Duodenal mucosa (tissue), 2 donors: Measurements from ENCODE around the gene SCN4B.
"Not testable (repeated sequence)": the region's sequence is repeated elsewhere in the genome, so short reads cannot be mapped to it uniquely, and the experiment has no call there.

Experiments
- H3K27ac ChIP-seq: one replicate; pipeline ENCODE4 v1.7.0; 2013; ENCODE audit warnings: low read depth, low read length
- H3K27me3 ChIP-seq, 2 donors: one replicate each; pipeline ENCODE4 v1.7.0; 2013; ENCODE audit warnings: low read length in 2 of 2, control low read depth in 1 of 2; ENCODE audit not compliant: insufficient read depth in 2 of 2, control insufficient read depth in 1 of 2
- H3K36me3 ChIP-seq, 2 donors: one replicate each; pipeline ENCODE4 v1.7.0; 2013; ENCODE audit warnings: low read length in 2 of 2, control low read depth in 1 of 2; ENCODE audit not compliant: insufficient read depth in 2 of 2, control insufficient read depth in 1 of 2
- H3K4me1 ChIP-seq, 2 donors: one replicate each; pipeline ENCODE4 v1.7.0; 2013; ENCODE audit warnings: low read length in 2 of 2, control low read depth in 1 of 2; ENCODE audit not compliant: insufficient read depth in 2 of 2, control insufficient read depth in 1 of 2
- H3K4me3 ChIP-seq, 2 donors: one replicate each; pipeline ENCODE4 v1.7.0; 2013; ENCODE audit warnings: low read length in 2 of 2, low read depth in 1 of 2
- H3K9ac ChIP-seq, 2 donors: one replicate each; pipeline ENCODE4 v1.7.0; 2013; ENCODE audit warnings: low read length in 2 of 2, low read depth in 1 of 2
- H3K9me3 ChIP-seq, 2 donors: one replicate each; pipeline ENCODE4 v1.7.0; 2013; ENCODE audit warnings: low read length in 2 of 2, control low read depth in 1 of 2; ENCODE audit not compliant: control insufficient read depth in 1 of 2

Gene SCN4B

GRCh38 chr11:118190942-118191506 is 38.4 kb upstream of the SCN4B start:
- H3K27me3 ChIP-seq, H3K9ac ChIP-seq, H3K9me3 ChIP-seq, H3K4me3 ChIP-seq, H3K36me3 ChIP-seq, H3K27ac ChIP-seq: not testable (repeated sequence)
- peaks cover 11 to 15% of the 10 kb centered on the region in 2 donors for H3K4me1 ChIP-seq

DNA sequence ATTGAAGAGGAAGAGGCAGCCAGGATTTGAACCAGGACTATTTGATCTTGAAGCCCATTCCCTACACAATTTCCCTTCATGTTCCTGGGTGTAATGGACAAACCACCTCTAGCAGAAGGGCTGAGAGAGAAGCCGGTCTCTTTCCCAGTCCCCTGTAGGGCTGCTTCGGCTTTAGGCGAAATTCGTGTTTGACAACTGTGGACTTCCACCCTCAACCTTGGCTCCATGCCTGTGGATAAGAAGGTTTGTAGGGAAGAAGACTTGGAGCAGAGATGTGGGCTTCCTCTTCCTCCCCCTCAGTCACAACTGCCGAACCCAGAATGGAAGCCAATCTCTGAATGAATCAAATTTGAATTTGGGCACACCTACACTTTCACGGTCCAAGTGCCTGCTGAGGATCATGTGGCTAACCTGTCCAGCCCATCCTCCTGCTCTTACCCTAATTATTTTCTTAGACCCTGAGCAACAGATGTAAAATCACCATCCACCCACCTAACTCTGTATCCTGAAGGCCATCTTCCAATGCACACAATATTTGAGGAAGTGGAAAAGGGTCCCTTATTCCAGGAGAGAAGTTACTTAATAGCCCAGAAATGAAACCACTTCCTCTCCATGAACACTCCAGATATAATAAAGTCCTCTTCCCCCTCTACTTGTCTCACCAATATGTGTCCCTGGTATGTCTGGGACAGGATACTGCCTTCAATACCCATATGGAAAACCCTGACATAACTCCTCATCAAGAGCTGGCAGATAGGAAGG is 33.9 kb upstream of the SCN4B start:
- no peak overlapping the region for H3K27ac ChIP-seq

GRCh38 chr11:118184784-118185579 is 32.4 kb upstream of the SCN4B start:
- H3K27ac ChIP-seq: no peak overlapping the region
- H3K27me3 ChIP-seq: peaks cover 0 to 3% of the 10 kb centered on the region in 2 donors
- no peaks in the 10 kb centered on the region for H3K36me3 ChIP-seq
- H3K4me3 ChIP-seq: no peak overlapping the region
- H3K4me1 ChIP-seq: peaks cover 0 to 3% of the 10 kb centered on the region in 2 donors
- H3K9ac ChIP-seq: no peak overlapping the region
- H3K9me3 ChIP-seq: no peaks in the 10 kb centered on the region

More for the DNA sequence above, 33.9 kb upstream of the SCN4B start:
- Histone ChIP-seq H3K9me3 (no peaks in the 10 kb centered on the region), H3K9ac (no peak overlapping the region), H3K27me3 (peaks cover 0 to 3% of the 10 kb centered on the region in 2 donors), H3K4me1 (peaks cover 0 to 3% of the 10 kb centered on the region in 2 donors), H3K36me3 (no peaks in the 10 kb centered on the region), H3K4me3 (no peak overlapping the region)

- not testable (repeated sequence) for H3K36me3 ChIP-seq, H3K4me3 ChIP-seq, H3K9me3 ChIP-seq, H3K9ac ChIP-seq, H3K4me1 ChIP-seq, H3K27ac ChIP-seq, H3K27me3 ChIP-seq
These were observed 31.1 kb upstream of the SCN4B start for GRCh38 chr11:118183691-118184090.

GRCh38 chr11:118180300-118180703 is 27.7 kb upstream of the SCN4B start:
- Histone ChIP-seq H3K27me3 (peaks cover 0 to 12% of the 10 kb centered on the region in 2 donors), H3K4me1 (peaks cover 5 to 7% of the 10 kb centered on the region in 2 donors), H3K36me3 (no peaks in the 10 kb centered on the region), H3K4me3 (no peak overlapping the region), H3K9me3 (no peaks in the 10 kb centered on the region), H3K27ac (no peak overlapping the region), H3K9ac (no peak overlapping the region)

- Histone ChIP-seq H3K36me3 (no peaks in the 10 kb centered on the region), H3K4me1 (peaks cover 5 to 12% of the 10 kb centered on the region in 2 donors), H3K9ac (no peak overlapping the region), H3K4me3 (no peak overlapping the region), H3K27ac (no peak overlapping the region), H3K27me3 (peaks cover 5 to 12% of the 10 kb centered on the region in 2 donors), H3K9me3 (no peaks in the 10 kb centered on the region)
These were observed 24.1 kb upstream of the SCN4B start for GRCh38 chr11:118176778-118177134.

- H3K9ac ChIP-seq: no peak within 1 kb of the TSS
- H3K27ac ChIP-seq: no peak within 1 kb of the TSS
- no peaks in the 10 kb centered on the region for H3K36me3 ChIP-seq
- H3K27me3 ChIP-seq: peaks cover 5 to 13% of the 10 kb centered on the region in 2 donors
- peak within 1 kb of the TSS; percentile 24 to 43 for H3K4me3 ChIP-seq
- H3K4me1 ChIP-seq: peaks cover 5 to 16% of the 10 kb centered on the region in 2 donors
- no peaks in the 10 kb centered on the region for H3K9me3 ChIP-seq
These were observed 23.6 kb upstream of the SCN4B start, which contains the start of gene SCN2B for GRCh38 chr11:118175993-118176777. TSS of gene SCN2B (minus strand) at chr11:118176639. CDS start at chr11:118176431, 208 bp downstream.

- Histone ChIP-seq H3K9ac (no peak overlapping the region), H3K36me3 (no peaks in the 10 kb centered on the region), H3K9me3 (no peaks in the 10 kb centered on the region), H3K4me3 (peak overlapping the region in 1 of 2 donors; percentile 24), H3K27ac (no peak overlapping the region), H3K4me1 (peaks cover 5 to 16% of the 10 kb centered on the region in 2 donors), H3K27me3 (peaks cover 5 to 20% of the 10 kb centered on the region in 2 donors)
These were observed 22.7 kb upstream of the SCN4B start for GRCh38 chr11:118175031-118175992.

DNA sequence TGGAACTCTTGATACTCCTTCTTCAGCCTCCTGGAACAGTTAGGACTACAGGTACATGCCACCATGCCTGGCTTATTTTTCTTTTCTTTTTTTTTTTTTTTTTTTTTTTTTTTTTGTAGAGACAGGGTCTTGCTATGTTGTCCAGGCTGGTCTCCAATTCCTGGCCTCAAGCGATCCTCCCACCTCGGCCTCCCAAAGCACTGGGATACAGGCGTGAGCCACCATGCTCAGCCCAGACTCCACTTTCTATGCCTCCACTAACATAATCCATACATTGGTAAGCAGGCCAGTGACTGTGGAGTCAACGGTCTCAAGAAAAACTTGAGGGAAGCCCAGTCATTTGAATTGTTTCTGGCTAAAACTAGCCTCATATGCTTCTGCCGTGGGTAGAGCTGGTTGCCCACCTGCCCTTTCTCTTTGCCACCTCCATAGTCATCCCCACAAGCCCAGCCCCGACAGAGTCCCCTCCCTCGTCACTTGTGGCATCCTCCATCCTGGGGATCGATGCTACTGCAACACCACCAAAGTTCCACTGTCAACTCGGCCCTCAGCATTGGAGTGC is 21.5 kb upstream of the SCN4B start:
- H3K27me3 ChIP-seq: peaks cover 5 to 28% of the 10 kb centered on the region in 2 donors
- H3K9ac ChIP-seq: no peak overlapping the region
- H3K4me3 ChIP-seq: no peak overlapping the region
- H3K9me3 ChIP-seq: no peaks in the 10 kb centered on the region
- no peaks in the 10 kb centered on the region for H3K36me3 ChIP-seq
- no peak overlapping the region for H3K27ac ChIP-seq
- peaks cover 5 to 16% of the 10 kb centered on the region in 2 donors for H3K4me1 ChIP-seq
